HG03108 (cell line): ENCODE results near the gene PDIA4.
"Not testable (repeated sequence)": the region's sequence is repeated elsewhere in the genome, so short reads cannot be mapped to it uniquely, and the experiment has no call there.

Experiments
- ATAC-seq: cut with Tn5 transposase; IDR thresholded peaks from one replicate; pipeline ENCODE4 v1.9.1; 2021; ENCODE audit warnings: moderate library complexity; ENCODE audit not compliant: unreplicated experiment

PDIA4 gene

GRCh38 chr7:149038641-149039040 is 10.3 kb upstream of the PDIA4 start:
- not testable (repeated sequence) for ATAC-seq

GRCh38 chr7:149036676-149037075 is 8.4 kb upstream of the PDIA4 start:
- no peak for ATAC-seq

- ATAC-seq: no peak
These were observed 3.1 kb upstream of the PDIA4 start for GRCh38 chr7:149031353-149031910.

GRCh38 chr7:149030439-149030838 is 2.1 kb upstream of the PDIA4 start:
- ATAC-seq: not testable (repeated sequence)

- ATAC-seq: no peak
These were observed 527 bp downstream of the PDIA4 start for GRCh38 chr7:149027611-149028345.

- ATAC-seq: no peak
These were observed 1.2 kb downstream of the PDIA4 start for GRCh38 chr7:149027055-149027454.

- ATAC-seq: no peak
These were observed 4.6 kb downstream of the PDIA4 start for GRCh38 chr7:149023662-149024061.

- no peak for ATAC-seq
These were observed 5.4 kb downstream of the PDIA4 start for GRCh38 chr7:149022756-149023360.

GRCh38 chr7:149021725-149022062 is 6.6 kb downstream of the PDIA4 start:
- ATAC-seq: no peak

GRCh38 chr7:149020483-149020882 is 7.8 kb downstream of the PDIA4 start:
- ATAC-seq: no peak

GRCh38 chr7:149016876-149017275 is 11.4 kb downstream of the PDIA4 start:
- no peak for ATAC-seq

GRCh38 chr7:149014309-149014708 is 14.0 kb downstream of the PDIA4 start:
- no peak for ATAC-seq

GRCh38 chr7:149013876-149014275 is 14.4 kb downstream of the PDIA4 start:
- ATAC-seq: no peak

- not testable (repeated sequence) for ATAC-seq
These were observed 15.6 kb downstream of the PDIA4 start for GRCh38 chr7:149012730-149013129.

GRCh38 chr7:149011491-149011890 is 16.8 kb downstream of the PDIA4 start:
- ATAC-seq: no peak

GRCh38 chr7:149010451-149010850 is 17.9 kb downstream of the PDIA4 start:
- ATAC-seq: no peak

GRCh38 chr7:149009527-149009926 is 18.8 kb downstream of the PDIA4 start:
- ATAC-seq: no peak

GRCh38 chr7:149007611-149008010 is 20.7 kb downstream of the PDIA4 start:
- ATAC-seq: no peak

- no peak for ATAC-seq
These were observed 21.2 kb downstream of the PDIA4 start for GRCh38 chr7:149007146-149007545.

- no peak for ATAC-seq
These were observed 22.0 kb downstream of the PDIA4 start for GRCh38 chr7:149006345-149006725.

GRCh38 chr7:149005427-149006344 is 22.6 kb downstream of the PDIA4 start:
- peak; percentile 67 for ATAC-seq
